Posterior cingulate gyrus (tissue), 11 donors: ENCODE data around the gene DLK1.

Source experiments
- DNase-seq, 10 donors: peaks; one replicate each; pipeline versions ENCODE4 v3.0.0 to v3.0.0-alpha.2; 2020 to 2021; ENCODE audit warnings: mixed read lengths in 3 of 10
- intact Hi-C: fragments of 100-400 bp; cut with DNase I; formaldehyde crosslinking; loops from one replicate; pipeline ENCODE4 v1.15.1; 2023

Gene DLK1

DNA sequence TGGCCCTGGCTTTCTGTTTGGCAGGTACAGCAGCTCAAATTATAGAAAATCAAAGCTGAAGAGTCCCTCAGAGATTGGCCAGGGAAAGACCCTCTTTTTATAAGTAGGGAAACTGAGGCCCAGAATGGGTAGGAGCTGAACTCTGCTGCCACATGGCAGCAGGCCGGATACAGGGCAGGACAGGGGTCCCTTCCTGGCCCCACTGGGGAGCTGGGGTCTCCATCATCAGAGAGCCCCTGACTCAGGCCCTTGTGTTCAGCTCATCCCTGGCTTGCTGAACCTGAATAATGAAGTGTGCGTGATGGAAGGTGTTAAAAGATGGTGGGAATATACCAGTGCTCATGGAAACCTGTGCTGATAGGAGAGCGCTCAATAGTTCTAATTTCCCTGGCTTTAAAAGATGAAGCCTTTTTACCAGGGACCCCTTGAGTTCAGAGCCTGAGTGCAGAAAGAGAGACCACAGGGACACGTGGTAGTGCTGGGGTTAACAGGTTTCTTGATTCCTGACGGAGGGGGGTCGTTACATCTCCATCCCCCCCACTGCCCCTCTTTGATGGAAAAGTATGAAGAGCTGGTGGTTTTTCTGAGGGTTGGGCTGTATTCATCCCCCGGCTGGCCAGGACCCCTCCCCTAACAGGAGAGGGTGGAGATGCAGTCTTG, 4.4 kb downstream of the DLK1 start:
- intact Hi-C loops, result no loop called here

DNA sequence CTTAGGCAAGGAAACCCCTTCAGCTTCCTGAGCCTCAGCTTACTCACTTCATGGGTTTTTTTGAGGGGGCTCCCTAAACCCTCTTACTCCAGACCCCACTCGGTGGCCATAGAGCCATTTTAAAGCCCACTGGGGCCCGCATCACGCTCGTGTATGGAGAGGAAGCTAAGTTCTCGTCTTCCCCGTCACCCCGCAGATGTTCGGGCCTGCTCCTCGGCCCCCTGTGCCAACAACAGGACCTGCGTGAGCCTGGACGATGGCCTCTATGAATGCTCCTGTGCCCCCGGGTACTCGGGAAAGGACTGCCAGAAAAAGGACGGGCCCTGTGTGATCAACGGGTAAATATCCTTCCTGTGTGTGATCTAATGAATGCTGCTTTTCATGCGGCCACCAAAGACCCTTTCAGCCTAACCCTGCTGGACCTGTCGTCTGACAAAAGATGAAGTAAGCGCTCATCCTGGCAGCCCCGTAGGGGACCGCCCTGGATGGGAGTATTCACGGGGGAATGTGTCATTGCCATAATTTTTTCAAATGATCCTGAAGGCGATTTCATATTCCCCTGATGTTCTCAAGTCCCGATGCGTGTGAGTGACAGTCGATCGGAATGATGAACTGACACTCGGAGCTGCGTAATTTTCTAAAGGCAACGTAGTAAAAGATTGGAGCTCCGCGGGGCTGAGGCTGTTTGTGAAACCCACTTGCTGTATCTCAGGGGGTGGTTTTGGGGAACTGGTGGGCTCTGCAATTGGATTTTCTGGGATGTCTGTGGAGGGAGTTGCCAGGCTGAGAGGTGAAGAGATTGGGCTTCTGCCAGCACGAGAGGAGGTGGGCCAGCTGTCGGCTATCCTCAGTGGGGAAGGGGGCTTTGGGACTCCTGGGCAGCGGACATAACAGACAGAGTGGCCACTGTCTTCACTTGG, 5.4 kb downstream of the DLK1 start:
- peak in 3 of 10 donors; percentile 30 to 41 (median 38) for DNase-seq
- intact Hi-C loops, result no loop called here

More for the DNA sequence above, 4.4 kb downstream of the DLK1 start:
- peak in 3 of 10 donors; percentile 25 to 59 (median 41) for DNase-seq

DNA sequence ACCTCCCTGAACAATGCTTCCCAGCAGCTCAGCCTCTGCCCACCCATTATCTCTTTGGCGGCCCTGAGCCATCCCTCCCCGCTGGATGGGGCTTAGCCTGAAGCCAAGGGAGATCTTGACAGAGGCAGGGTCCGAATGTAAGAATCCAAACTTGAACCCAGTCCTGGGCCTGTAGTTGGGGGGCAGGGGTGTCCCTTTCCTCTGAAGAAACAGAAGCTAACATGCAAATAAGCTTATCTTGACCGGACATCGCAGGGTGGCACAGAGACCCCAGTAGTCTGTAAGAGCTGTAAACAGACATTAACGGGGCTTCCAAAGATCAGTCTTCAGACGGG, 6.0 kb downstream of the DLK1 start:
- intact Hi-C loops, result no loop called here
- DNase-seq, result peak in 2 of 10 donors; percentile 39 to 62

DNA sequence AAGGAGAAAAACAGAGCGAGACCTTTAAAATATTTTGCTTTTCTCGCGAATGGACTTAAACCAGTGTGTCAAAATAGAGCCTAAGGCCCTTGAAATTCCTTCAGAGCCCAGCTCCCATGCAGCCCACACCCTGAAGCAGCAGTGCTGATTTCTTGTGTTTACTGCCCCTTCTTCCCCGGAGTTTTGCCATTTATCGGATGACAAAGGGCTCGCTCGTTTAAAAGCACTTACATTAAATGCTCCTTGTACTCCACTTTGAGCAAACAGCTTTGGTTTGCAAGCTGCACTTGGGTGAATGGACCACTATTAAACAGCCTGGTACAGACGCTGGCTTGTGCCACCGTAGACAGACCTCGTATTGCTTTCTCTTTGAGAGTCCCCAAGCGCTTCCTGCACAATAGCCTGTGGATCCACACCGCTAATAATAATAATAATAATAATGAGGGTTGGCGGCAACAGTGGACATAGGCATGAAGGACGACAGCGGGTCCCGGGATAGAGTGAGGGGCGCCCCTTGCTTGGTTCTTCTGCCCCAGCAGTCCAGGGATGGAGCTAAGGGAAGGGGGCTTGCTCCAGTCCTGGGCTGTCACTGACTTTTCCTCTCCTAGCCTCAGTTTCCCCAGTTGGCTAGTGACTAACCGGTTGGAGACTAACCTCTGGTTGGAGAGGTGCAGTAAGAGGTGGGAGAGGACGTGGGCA, 6.6 kb downstream of the DLK1 start:
- intact Hi-C loops, result no loop called here
- peak in 3 of 10 donors; percentile 22 to 29 (median 27) for DNase-seq

DNA sequence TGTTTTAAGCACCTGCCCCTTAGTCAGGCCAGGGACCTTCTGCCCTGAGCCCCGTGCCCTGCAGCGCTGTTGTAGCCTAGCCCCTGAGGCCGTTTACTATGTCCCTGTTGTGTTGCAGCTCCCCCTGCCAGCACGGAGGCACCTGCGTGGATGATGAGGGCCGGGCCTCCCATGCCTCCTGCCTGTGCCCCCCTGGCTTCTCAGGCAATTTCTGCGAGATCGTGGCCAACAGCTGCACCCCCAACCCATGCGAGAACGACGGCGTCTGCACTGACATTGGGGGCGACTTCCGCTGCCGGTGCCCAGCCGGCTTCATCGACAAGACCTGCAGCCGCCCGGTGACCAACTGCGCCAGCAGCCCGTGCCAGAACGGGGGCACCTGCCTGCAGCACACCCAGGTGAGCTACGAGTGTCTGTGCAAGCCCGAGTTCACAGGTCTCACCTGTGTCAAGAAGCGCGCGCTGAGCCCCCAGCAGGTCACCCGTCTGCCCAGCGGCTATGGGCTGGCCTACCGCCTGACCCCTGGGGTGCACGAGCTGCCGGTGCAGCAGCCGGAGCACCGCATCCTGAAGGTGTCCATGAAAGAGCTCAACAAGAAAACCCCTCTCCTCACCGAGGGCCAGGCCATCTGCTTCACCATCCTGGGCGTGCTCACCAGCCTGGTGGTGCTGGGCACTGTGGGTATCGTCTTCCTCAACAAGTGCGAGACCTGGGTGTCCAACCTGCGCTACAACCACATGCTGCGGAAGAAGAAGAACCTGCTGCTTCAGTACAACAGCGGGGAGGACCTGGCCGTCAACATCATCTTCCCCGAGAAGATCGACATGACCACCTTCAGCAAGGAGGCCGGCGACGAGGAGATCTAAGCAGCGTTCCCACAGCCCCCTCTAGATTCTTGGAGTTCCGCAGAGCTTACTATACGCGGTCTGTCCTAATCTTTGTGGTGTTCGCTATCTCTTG, 7.6 kb downstream of the DLK1 start:
- intact Hi-C loops, result no loop called here
- peak in 3 of 10 donors; percentile 70 to 82 (median 74) for DNase-seq

DNA sequence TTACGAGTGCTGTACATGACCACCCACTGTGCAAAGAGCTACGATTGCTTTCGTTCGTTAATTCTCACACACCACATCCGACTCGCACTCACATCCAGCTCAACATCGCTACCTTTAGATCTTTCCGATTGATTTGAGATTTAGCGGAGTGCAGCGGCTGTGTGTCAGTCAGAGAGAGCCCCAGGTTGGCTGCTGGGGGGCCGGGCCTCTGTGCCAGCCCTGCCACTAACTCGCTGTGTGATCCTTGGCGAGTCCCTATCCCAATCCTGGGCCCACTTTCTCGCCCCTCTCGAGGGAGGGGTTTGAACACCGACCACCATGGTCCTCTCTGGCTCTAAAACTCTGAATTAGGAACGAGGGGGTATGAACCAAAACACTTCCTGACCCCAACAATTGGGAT, 8.6 kb downstream of the DLK1 start:
- intact Hi-C loops, result no loop called here
- peak in 2 of 10 donors; percentile 33 to 49 for DNase-seq

DNA sequence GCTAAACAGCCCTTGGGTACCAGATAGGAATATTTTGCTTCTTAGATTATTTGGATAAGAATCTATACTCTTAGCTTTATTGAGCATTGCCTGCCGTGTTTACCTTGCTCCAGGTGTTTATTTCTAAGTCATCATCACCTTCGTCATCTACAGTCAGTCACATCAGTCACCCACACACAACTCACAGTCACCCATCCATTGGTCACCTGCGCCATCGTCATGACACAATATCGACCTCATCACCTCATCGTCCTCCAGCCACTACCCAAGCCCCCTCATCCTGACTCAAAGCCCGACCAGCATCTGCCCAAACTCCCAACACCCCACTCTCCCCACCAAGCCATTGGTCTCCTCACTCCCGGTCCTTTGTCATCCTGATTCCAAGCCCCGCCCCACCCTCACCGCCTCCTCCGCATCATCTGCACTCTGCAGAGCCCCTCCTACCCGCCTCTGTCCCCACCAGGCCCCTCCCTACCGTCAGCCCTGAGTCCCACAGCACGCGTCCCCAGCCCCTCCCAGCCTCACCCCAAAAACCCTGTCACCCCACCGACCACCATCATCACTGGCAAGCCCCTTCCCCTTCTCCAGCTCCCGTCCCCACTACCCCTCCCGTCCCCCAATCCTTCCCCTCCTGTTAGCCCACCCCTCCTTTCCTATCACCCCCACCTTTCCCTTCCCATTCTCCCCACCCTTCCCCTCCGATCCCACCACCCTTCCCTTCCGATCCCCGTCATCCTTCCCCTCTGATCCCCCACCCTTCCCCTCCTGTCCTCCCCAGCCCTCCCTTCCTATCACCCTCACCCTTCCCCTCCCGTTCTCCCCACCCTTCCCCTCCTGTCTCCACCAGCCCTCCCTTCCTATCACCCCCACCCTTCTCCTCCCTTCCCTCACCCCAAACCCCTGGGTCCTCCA, 9.8 kb downstream of the DLK1 start:
- peak in 3 of 10 donors; percentile 42 to 72 (median 54) for DNase-seq
- intact Hi-C loops, result no loop called here

DNA sequence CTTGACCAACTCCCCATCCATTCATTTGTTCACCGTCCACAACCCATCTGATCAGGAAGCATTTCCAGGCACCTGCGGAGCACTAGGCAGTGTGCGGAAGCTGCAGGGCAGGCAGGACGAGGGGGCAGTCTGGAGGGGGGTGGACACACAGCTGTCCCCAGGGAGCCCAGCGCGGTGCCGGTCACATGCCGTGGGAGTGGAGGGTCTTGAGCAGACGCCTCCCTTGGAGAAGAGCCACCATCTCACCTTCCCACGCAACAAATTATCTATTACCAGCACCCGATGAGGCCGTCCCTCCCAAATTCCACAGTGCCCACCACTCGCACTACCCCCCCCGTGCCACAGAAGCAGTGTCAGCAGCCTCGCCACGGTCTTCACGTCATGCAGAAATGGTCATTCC, 10.8 kb downstream of the DLK1 start:
- intact Hi-C loops, result no loop called here
- DNase-seq, result peak in 3 of 10 donors; percentile 32 to 66 (median 37)

DNA sequence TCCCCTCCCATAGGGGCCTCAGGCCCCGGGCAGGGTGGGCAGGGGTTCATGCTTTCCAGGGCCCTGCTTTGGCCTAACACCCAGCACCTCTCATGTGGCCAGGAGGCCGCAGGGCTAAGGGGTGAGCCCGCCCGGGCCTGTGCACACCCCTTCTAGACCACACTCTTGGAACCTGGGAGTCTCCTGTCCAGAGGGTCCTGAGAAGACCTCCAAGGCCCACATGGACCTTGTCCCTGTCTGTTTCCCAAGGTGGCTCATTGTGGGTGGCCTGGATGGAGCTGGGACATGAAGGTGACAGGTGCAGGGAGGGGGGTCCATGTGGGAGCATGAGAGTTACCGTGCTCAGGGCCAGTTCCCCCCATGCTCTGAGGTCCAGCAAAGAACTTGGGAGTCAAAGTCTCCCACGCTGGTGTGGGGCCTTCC, 11.6 kb downstream of the DLK1 start:
- DNase-seq, result peak in 2 of 10 donors; percentile 34 to 48
- intact Hi-C loops, result no loop called here

DNA sequence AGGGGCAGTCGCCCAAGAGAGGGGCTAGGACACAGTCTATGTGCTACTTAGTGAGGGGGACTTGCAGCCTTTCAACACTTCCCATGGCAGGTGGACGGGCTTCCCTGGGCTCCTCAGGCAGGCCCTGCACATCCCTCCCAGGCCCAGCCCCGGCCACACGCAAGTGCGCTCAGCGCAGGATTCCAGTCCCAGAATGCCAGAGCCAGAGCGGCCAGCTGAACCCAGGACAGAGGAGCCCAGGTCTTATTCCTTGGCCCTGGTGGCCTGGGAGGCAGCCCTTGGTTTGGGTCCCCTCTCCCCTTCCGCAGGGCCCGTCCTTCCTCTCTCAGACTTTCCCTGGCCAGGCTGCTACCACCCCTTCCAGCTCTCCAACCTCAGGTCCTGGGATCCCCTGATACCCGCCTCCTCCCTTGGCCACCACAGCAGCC, 12.0 kb downstream of the DLK1 start:
- DNase-seq, result peak in 3 of 10 donors; percentile 40 to 66 (median 58)
- intact Hi-C loops, result no loop called here

DNA sequence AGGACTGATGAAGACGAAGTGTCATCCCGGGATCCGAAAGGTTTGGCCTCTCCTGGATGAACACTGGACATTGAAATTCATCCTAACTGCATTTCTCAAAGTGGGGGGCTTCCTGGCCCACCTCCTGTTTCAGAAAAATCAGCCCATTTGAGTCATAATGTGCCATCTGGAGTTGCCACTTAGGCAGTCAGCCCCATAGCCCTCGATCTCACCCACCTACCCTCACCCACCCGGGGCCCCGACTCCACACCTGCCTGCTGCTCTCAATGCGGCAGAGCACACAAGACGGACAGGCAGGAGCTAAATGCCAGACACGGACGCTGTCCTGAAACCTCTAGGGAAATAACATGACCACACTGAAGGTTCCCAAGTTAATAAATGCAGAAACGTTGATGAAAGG, 12.6 kb downstream of the DLK1 start:
- intact Hi-C loops, result no loop called here
- DNase-seq, result peak in 2 of 10 donors; percentile 40 to 76

DNA sequence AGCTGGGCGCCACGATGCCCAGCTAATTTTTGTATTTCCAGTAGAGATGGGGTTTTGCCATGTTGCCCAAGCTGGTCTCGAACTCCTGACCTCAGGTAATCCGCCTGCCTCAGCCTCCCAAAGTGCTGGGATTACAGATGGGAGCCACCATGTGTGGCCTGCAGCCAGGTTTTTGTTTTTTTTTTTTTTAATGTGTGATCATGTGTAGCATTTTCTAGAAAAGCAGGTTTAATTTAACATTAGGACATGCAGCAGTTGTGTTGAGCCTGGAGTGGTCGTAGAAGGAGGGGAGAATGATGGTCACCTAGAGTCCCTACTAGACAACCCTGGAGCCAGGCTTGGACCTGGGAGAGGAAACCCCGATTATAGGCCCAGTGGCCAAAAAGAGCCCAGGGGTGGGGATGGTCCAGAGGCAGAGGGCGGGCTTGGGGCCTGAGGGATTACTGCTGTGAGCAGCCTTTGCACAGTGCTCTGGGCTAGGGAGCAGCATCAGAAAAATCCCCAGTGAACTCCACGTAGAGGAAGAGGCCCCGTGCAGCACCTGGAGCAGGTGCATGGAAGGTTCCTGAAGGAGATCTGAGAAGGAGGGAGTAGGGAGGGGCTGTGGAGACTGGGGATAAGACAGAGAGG, 13.6 kb downstream of the DLK1 start:
- DNase-seq, result peak in 2 of 10 donors; percentile 42 to 48
- intact Hi-C loops, result no loop called here

DNA sequence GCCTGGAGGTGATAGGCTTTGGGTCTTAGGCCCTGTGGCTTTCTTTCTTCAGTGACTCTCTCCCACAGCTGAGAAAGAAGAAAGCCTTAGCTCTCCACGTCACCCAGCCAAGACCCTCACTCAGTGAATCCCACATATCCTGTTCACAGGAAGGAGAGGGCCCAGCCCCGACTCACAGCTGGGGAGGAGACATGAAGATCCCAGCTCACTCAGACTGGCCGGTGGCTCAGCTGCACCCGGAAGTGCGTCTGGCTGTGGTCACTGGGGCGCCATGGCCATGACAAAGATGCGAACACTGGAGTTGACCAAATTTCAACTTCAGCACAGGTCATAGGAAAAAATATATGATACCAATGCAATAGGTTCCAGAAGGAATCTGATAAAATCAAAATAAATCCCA, 14.2 kb downstream of the DLK1 start:
- intact Hi-C loops, result no loop called here
- DNase-seq, result peak in 1 of 10 donors; percentile 34

DNA sequence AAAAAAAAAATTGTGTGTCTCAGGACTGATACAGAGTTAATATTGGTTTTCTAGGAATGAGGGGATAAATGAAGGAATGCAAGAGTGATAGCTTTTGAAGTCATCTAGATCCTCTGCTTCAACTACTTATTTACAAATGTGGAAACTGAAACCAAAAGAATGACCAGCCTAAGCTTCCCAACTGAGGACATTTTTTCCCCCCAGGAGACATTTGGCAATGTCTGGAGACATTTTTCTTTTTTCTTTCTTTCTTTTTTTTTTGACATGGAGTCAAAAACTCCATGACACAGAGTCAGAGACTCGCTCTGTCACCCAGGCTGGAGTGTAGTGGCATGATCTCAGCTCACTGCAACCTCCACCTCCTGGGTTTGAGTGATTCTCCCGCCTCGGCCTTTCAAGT, 15.3 kb downstream of the DLK1 start:
- intact Hi-C loops, result no loop called here
- no peak for DNase-seq

DNA sequence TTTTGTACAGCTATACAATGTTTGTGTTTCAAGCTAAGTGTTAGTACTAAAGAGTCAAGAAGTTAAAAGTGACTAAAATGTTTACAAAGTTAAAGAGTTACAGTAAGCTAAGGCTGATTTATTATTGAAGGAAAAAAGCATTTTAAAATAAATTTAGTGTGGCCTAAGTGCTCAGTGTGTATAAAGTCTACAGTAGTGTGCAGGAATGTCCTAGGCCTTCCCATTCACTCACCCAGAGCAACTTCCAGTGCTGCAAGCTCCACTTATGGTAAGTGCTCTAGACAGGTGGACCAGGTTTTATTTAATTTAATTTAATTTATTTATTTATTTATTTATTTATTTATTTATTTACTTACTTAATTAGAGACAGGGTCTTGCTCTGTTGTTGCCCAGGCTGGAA, 19.6 kb downstream of the DLK1 start:
- intact Hi-C loops, result no loop called here
- no peak for DNase-seq

DNA sequence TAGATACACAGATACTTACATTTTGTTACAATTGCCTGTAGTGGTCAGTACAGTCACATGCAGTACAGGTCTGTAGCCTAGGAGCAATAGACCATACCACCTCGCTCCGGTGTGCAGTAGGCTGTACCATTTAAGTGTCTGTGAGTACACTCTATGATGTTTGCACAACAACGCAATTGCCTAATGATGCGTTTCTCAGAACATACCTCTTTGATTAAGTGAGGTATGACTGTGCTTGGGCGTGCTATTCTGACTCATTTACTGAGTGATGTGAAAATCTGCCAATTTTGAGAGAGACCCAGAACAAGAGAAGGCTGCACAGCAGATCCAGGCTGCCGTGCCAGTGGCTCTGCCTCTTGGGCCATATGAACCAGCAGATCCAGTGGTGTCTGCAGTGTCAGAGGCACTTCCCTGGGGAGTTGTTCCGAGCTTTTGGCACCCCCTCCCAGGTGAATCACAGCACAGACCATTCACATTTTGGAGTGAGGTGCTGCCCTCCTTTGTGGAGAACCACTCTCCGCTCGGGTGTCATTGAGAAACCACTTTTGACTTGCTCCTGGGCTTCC, 20.4 kb downstream of the DLK1 start:
- intact Hi-C loops, result no loop called here

DNA sequence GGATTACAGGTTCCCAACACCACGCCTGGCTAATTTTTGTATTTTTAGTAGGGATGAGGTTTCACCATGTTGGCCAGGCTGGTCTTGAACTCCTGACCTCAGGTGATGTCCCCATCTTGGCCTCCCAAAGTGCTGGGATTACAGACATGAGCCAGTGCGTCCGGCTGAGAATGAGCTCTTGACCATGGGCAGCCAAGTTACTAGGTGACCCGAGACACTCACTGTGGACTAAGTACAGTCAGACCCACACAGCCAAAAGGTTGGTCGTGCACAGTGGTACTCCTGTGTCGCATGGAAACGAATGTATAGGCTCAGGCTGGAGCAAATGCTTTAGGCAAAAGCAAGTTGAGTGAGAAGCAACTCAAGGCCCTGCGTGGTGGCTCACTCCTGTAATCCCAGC, 21.0 kb downstream of the DLK1 start:
- intact Hi-C loops, result no loop called here

More for the DNA sequence above, 20.4 kb downstream of the DLK1 start:
- DNase-seq, result no peak

DNA sequence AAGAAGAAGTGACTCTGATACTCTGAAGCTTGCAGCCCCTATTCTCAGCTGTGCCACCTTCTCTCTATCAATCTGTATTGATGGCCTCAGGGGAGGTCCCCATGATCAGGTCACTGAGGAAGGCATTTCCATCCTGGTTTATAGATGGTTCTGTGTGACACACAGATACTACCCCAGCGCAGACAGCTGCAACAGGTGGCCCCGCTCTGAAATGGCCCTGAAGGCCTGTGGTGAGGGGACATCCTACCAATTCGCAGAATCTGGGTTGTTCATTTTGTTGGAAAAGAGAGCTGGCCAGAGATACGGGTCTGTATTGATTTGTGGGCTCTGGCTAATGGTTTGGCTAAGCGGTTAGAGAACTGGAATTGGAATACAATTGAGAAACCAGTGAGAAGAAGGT, 21.7 kb downstream of the DLK1 start:
- no peak for DNase-seq
- intact Hi-C loops, result no loop called here

More for the DNA sequence above, 21.0 kb downstream of the DLK1 start:
- no peak for DNase-seq
